K562 (cell line): ENCODE data around the gene AQR. TPM values are rescaled to one million over a fixed set of nuclear protein-coding genes. Genes with fewer than 3 reads are reported as not detected.

Experiments used
- ATAC-seq: fragments of 200-7000 bp; cut with Tn5 transposase; 3 replicates; pipeline ENCODE4 v1.9.1; 2020; ENCODE audit warnings: moderate library complexity
- BruUV-seq: library from RNA; stranded (reverse); fragments of 400-500 nt; replicated peaks from 2 replicates; lab custom pipeline; 2021; lab: Mats Ljungman, UMichigan
- CTCF ChIA-PET: fragments of 300-600 bp; formaldehyde crosslinking; extraction: SDS; loops from one replicate; lab custom pipeline; 2021; ENCODE audit warnings: low intra/inter-chr PET ratio; lab: Yijun Ruan, JAX
- POLR2A ChIA-PET: fragments of 300-600, 350-650 bp; sonication (Branson Sonifier 250); formaldehyde crosslinking; extraction: SDS; loops from one replicate; lab custom pipeline; 2021; ENCODE audit warnings: antibody characterized with exemption, inconsistent platforms; lab: Yijun Ruan, JAX
- DNase-seq, 4 experiments: peaks; one replicate each; pipeline versions ENCODE4 v3.0.0 to v3.0.0-alpha.2; 2011 to 2018; ENCODE audit warnings: low spot score in 3 of 4, mixed read lengths in 3 of 4; ENCODE audit errors: extremely low read depth in 1 of 4
- FAIRE-seq: peaks from 2 replicates; lab custom pipeline; 2011; peaks lifted over from hg19 to GRCh38; lab: Jason Lieb, UNC
- H2AFZ ChIP-seq: 2 replicates; pipeline ENCODE4 v1.6.0; 2011; ENCODE audit warnings: low read depth, low read length, control low read depth, inconsistent platforms
- H3K27ac ChIP-seq: fragments of 200-600 bp; 3 replicates; pipeline ENCODE4 v1.8.0; 2011; ENCODE audit warnings: low read depth, mild to moderate bottlenecking, control low read depth, inconsistent platforms, low read length, moderate library complexity, mixed read lengths; ENCODE audit errors: extremely low read depth
- H3K27me3 ChIP-seq, 2 experiments: fragments of 300-600 bp in 1 of 2; 2 replicates in 1 of 2; 3 replicates in 1 of 2; pipeline versions ENCODE4 v1.6.0 to v1.8.0; 2011; ENCODE audit warnings: inconsistent platforms in 2 of 2, low read length in 2 of 2, mild to moderate bottlenecking in 1 of 2, mixed read lengths in 1 of 2, moderate library complexity in 1 of 2; ENCODE audit not compliant: control insufficient read depth in 2 of 2, insufficient read depth in 2 of 2
- H3K36me3 ChIP-seq: fragments of 300-600 bp; 3 replicates; pipeline ENCODE4 v1.8.0; 2011; ENCODE audit warnings: mild to moderate bottlenecking, low read length, inconsistent platforms; ENCODE audit not compliant: control insufficient read depth, insufficient read depth
- H3K4me1 ChIP-seq, 2 experiments: fragments of 200-600 bp in 1 of 2; replicated peaks in 1 of 2; 2 replicates in 1 of 2; 3 replicates in 1 of 2; pipeline versions ENCODE4 v1.5.1 to v1.8.0; 2011; ENCODE audit warnings: inconsistent platforms in 2 of 2, low read length in 2 of 2, mild to moderate bottlenecking in 1 of 2, mixed read lengths in 1 of 2, moderate library complexity in 1 of 2; ENCODE audit not compliant: control insufficient read depth in 2 of 2, insufficient read depth in 2 of 2
- H3K4me2 ChIP-seq: 2 replicates; pipeline ENCODE4 v1.6.1; 2011; ENCODE audit warnings: low read length, control low read depth, inconsistent platforms, mixed read lengths; ENCODE audit not compliant: insufficient read depth
- H3K4me3 ChIP-seq: fragments of 200-600 bp; sonication (generic), shearing (Covaris generic); 2 replicates; pipeline ENCODE4 v1.5.1; 2016; ENCODE audit warnings: control low read depth, inconsistent platforms
- H3K79me2 ChIP-seq: fragments of 200-600 bp; 3 replicates; pipeline ENCODE4 v1.8.0; 2011; ENCODE audit warnings: low read length, inconsistent platforms; ENCODE audit not compliant: control insufficient read depth, insufficient read depth
- H3K9ac ChIP-seq, 2 experiments: 2 replicates each; pipeline versions ENCODE4 v1.6.0 to v1.6.1; 2011; ENCODE audit warnings: low read depth in 2 of 2, low read length in 2 of 2, control low read depth in 1 of 2, inconsistent platforms in 1 of 2, mild to moderate bottlenecking in 1 of 2, mixed read lengths in 1 of 2; ENCODE audit not compliant: insufficient read depth in 1 of 2
- H3K9me1 ChIP-seq: one replicate; pipeline ENCODE4 v1.6.0; 2011; ENCODE audit warnings: inconsistent platforms, mild to moderate bottlenecking, low read length, moderate library complexity; ENCODE audit not compliant: control insufficient read depth, insufficient read depth
- H3K9me3 ChIP-seq: replicated peaks from 2 replicates; pipeline ENCODE4 v1.5.1; 2011; ENCODE audit warnings: low read depth, low read length, inconsistent platforms; ENCODE audit not compliant: control insufficient read depth, insufficient read depth
- H4K20me1 ChIP-seq: replicated peaks from 2 replicates; pipeline ENCODE4 v1.6.1; 2011; ENCODE audit warnings: low read length, inconsistent platforms, mixed read lengths; ENCODE audit not compliant: control insufficient read depth, insufficient read depth
- BCOR ChIP-seq: fragments of 450-650 bp; IDR thresholded peaks from 2 replicates; pipeline ENCODE4 v1.6.1; 2016
- CBFA2T3 ChIP-seq: fragments of 450-650 bp; IDR thresholded peaks from 2 replicates; pipeline ENCODE4 v1.6.1; 2017
- CEBPG ChIP-seq, 3 experiments: fragments of 200-800 bp in 1 of 3; sonication (Bioruptor generic) in 1 of 3; sonication (generic) in 1 of 3; formaldehyde crosslinking in 1 of 3; IDR thresholded peaks in 2 of 3; conservative IDR thresholded peaks in 1 of 3; 2 replicates each; pipeline versions ENCODE4 v1.6.1 to v1.8.0; 2016 to 2022; ENCODE audit warnings: missing compliant biosample characterization in 2 of 3, missing genetic modification characterization in 2 of 3, mild to moderate bottlenecking in 1 of 3, missing genetic modification reagents in 1 of 3
- CREBBP ChIP-seq: IDR thresholded peaks from one replicate; pipeline ENCODE4 v1.6.1; 2012; ENCODE audit warnings: low read depth, mild to moderate bottlenecking, control low read depth, inconsistent platforms, low read length
- FOS ChIP-seq: IDR thresholded peaks from 3 replicates; pipeline ENCODE4 v1.6.1; 2011; ENCODE audit not compliant: insufficient read length; ENCODE audit errors: extremely low read depth
- NFIC ChIP-seq: fragments of 450-650 bp; IDR thresholded peaks from 2 replicates; pipeline ENCODE4 v1.6.1; 2017; ENCODE audit warnings: mild to moderate bottlenecking, inconsistent platforms
- RAD51 ChIP-seq: fragments of 450-650 bp; IDR thresholded peaks from 2 replicates; pipeline ENCODE4 v1.7.1; 2016; ENCODE audit warnings: low read depth, mild to moderate bottlenecking, borderline replicate concordance
- SMAD4 ChIP-seq: fragments of 250-450 bp; sonication (Bioruptor Pico); conservative IDR thresholded peaks from 2 replicates; pipeline ENCODE4 v1.8.0; 2021; ENCODE audit warnings: inconsistent platforms, mild to moderate bottlenecking, moderate library complexity
- SMARCC2 ChIP-seq: fragments of 450-650 bp; IDR thresholded peaks from 2 replicates; pipeline ENCODE4 v1.6.1; 2017; ENCODE audit warnings: antibody characterized with exemption, moderate library complexity, mild to moderate bottlenecking, low read depth
- SRSF9 ChIP-seq: fragments of 200-400 bp; formaldehyde crosslinking; IDR thresholded peaks from 2 replicates; pipeline ENCODE4 v1.6.1; 2017; ENCODE audit warnings: low read depth, low read length, borderline replicate concordance
- ZBTB12 ChIP-seq: fragments of 250-450 bp; sonication (Bioruptor Pico); IDR thresholded peaks from 2 replicates; pipeline ENCODE4 v1.4.0; 2020
- ZBTB5 ChIP-seq: fragments of 450-650 bp; IDR thresholded peaks from 2 replicates; pipeline ENCODE4 v1.6.1; 2017; ENCODE audit warnings: antibody characterized with exemption
- ZKSCAN8 ChIP-seq: fragments of 200-800 bp; sonication (Bioruptor generic); IDR thresholded peaks from 2 replicates; pipeline ENCODE4 v1.6.1; 2016; ENCODE audit warnings: missing genetic modification characterization, missing compliant biosample characterization
- ZNF146 ChIP-seq: IDR thresholded peaks from one replicate; pipeline ENCODE4 v1.6.1; 2018; ENCODE audit warnings: missing compliant biosample characterization; ENCODE audit not compliant: unreplicated experiment
- ZNF408 ChIP-seq: fragments of 250-450 bp; sonication (Bioruptor Pico); IDR thresholded peaks from 2 replicates; pipeline ENCODE4 v1.4.0; 2020; ENCODE audit warnings: low read depth, mild to moderate bottlenecking, moderate library complexity
- ZNF449 ChIP-seq: fragments of 250-450 bp; sonication (Bioruptor Pico); IDR thresholded peaks from 2 replicates; pipeline ENCODE4 v1.8.0; 2022; ENCODE audit warnings: moderate library complexity, mild to moderate bottlenecking, inconsistent platforms
- ZSCAN29 ChIP-seq: fragments of 450-650 bp; IDR thresholded peaks from 2 replicates; pipeline ENCODE4 v1.6.1; 2017
- WGBS: fragments of 100-300 bp; shearing (Covaris generic); methylation state at CpG from one replicate; pipeline ENCODE4 v1.1.6; 2016; ENCODE audit warnings: low coverage, mixed read lengths; ENCODE audit not compliant: insufficient coverage; ENCODE audit errors: missing lambda C conversion rate; 5-methylcytosine and 5-hydroxymethylcytosine counted together
- in situ Hi-C: fragments of 300-500 bp; cut with MboI; formaldehyde crosslinking; loops from 4 replicates; pipeline ENCODE4 v1.15.0; 2018; ENCODE audit warnings: inconsistent platforms, mixed read lengths
- intact Hi-C: fragments of 100-400 bp; cut with micrococcal nuclease; formaldehyde crosslinking; loops from 2 replicates; pipeline ENCODE4 v1.14.2; 2022
- polyA plus RNA-seq, 8 experiments: library from polyadenylated mRNA; depleted of rRNA in 4 of 8; stranded (reverse) in 5 of 8; unstranded in 3 of 8; fragments of >200 nt; fragmentation: Nextera tagmentation in 2 of 8; fragmentation: Illumina TruSeq in 1 of 8; extraction: Ambion mirVana in 2 of 8; extraction: Trizol in 1 of 8; gene quantifications; 2 replicates each; pipeline versions ENCODE4 v1.2.1 to v1.2.3, GENCODE V29; 2011 to 2014; ENCODE audit warnings: inconsistent platforms in 1 of 8, missing spikeins in 1 of 8
- total RNA-seq, 7 experiments: library from RNA; depleted of rRNA in 6 of 7; stranded (reverse); fragments of >200 nt in 6 of 7; fragmentation: Illumina TruSeq in 2 of 7; extraction: Trizol in 2 of 7; gene quantifications; 2 replicates each; pipeline versions ENCODE4 v1.2.1 to v1.2.3, GENCODE V29; 2011 to 2021; ENCODE audit warnings: low replicate concordance in 1 of 7

The AQR gene
- total and polyA plus RNA-seq, 9 of the 15 experiments (the other 6 are each of a cell fraction or from before 2014, with no cell fraction given), result 22.0 to 62.9 (median 39.3) TPM

- Histone ChIP-seq H3K9me3 (no peaks in the 10 kb centered on the region), H3K9me1 (no peaks in the 10 kb centered on the region), H3K27me3 (no peaks in the 10 kb centered on the region), H3K36me3 (peaks cover 44% of the 10 kb centered on the region), H3K79me2 (no peaks in the 10 kb centered on the region), H3K9ac (no peak overlapping the region), H3K4me1 (no peaks in the 10 kb centered on the region; a peak in 2 of 5 replicates)
- no peak for DNase-seq
- 81% methylated on average over 2 of the region's 2 CpGs for WGBS
- BruUV-seq, result no TSS peak
- in situ Hi-C loops, result no loop called here
- intact Hi-C loops, result no loop called here
- CTCF ChIA-PET, result no interaction called here
- TF ChIP-seq ZBTB5 (no peak), RAD51 (no peak), BCOR (no peak), CBFA2T3 (no peak), SRSF9 (no peak), ZNF449 (CRISPR knock-in tag) (no peak), SMARCC2 (no peak), ZKSCAN8 (CRISPR knock-in tag) (no peak), ZNF146 (CRISPR knock-in tag) (no peak), FOS (no peak), ZBTB12 (CRISPR knock-in tag) (no peak), NFIC (no peak), ZNF408 (CRISPR knock-in tag) (no peak), SMAD4 (CRISPR knock-in tag) (no peak), CREBBP (no peak), CEBPG (CRISPR knock-in tag; IDR thresholded peaks at IDR 0.05) (no peak), CEBPG (tag; conservative IDR thresholded peaks at IDR 0.05 in 1 of 2, IDR thresholded peaks at IDR 0.05 in 1 of 2) (no peak), ZSCAN29 (no peak)
- TF ChIP-seq, all 486 proteins: peak for 0
- no peak overlapping the region for H3K4me2 ChIP-seq
- ATAC-seq (no peak), FAIRE-seq (no peak)
- POLR2A ChIA-PET, result no interaction called here
- H3K27ac ChIP-seq, result no peak overlapping the region
- no peaks in the 10 kb centered on the region for H4K20me1 ChIP-seq
- no peak overlapping the region for H3K4me3 ChIP-seq
- H2AFZ ChIP-seq, result no peak overlapping the region
Measured at GRCh38 chr15:34854232-34854631, 115.3 kb downstream of the AQR start.
